ENCODE measurements around the gene KEL.
"Not testable (repeated sequence)": the region's sequence is repeated elsewhere in the genome, so short reads cannot be mapped to it uniquely, and the experiment has no call there.

Gene KEL

GRCh38 chr7:142997456-142997989 lies 35.4 kb upstream of the KEL start:
- 33 to 80% methylated on average over 1 of the region's 4 CpGs for WGBS, 2 experiments (ENCODE audit: insufficient coverage in 2 of 2)
- no peaks in the 10 kb centered on the region for H3K9me3 ChIP-seq (ENCODE audit: control insufficient read depth, low read length)
- H3K4me3 ChIP-seq (ENCODE audit: extremely low read depth, insufficient read depth, low read length, poor library complexity, severe bottlenecking) = no peak overlapping the region
- H3K36me3 ChIP-seq (ENCODE audit: control insufficient read depth, insufficient read depth, low read length) = no peaks in the 10 kb centered on the region
- H3K4me1 ChIP-seq (ENCODE audit: control insufficient read depth, insufficient read depth, low read length, poor library complexity, severe bottlenecking) = no peaks in the 10 kb centered on the region
- no peak overlapping the region for H3K27ac ChIP-seq (ENCODE audit: low read depth, low read length, severe bottlenecking)

GRCh38 chr7:142992427-142992826 lies 30.3 kb upstream of the KEL start:
- Histone ChIP-seq H3K9me3 (ENCODE audit: control insufficient read depth, low read length) (no peaks in the 10 kb centered on the region), H3K36me3 (ENCODE audit: control insufficient read depth, insufficient read depth, low read length) (no peaks in the 10 kb centered on the region), H3K4me3 (ENCODE audit: extremely low read depth, insufficient read depth, low read length, poor library complexity, severe bottlenecking) (no peak overlapping the region), H3K27ac (ENCODE audit: low read depth, low read length, severe bottlenecking) (no peak overlapping the region), H3K4me1 (ENCODE audit: control insufficient read depth, insufficient read depth, low read length, poor library complexity, severe bottlenecking) (no peaks in the 10 kb centered on the region)
- 80 to 100% methylated on average over 1 of the region's 3 CpGs for WGBS, 2 experiments (ENCODE audit: insufficient coverage in 2 of 2)

- no peak overlapping the region for H3K4me3 ChIP-seq (ENCODE audit: extremely low read depth, insufficient read depth, low read length, poor library complexity, severe bottlenecking)
- no peaks in the 10 kb centered on the region for H3K4me1 ChIP-seq (ENCODE audit: control insufficient read depth, insufficient read depth, low read length, poor library complexity, severe bottlenecking)
- H3K9me3 ChIP-seq (ENCODE audit: control insufficient read depth, low read length) = no peaks in the 10 kb centered on the region
- WGBS, 2 experiments (ENCODE audit: insufficient coverage in 2 of 2) = 100% methylated on average over 1 of the region's 1 CpG; no CpG with 5 or more reads in 1 of the 2 experiments
- H3K36me3 ChIP-seq (ENCODE audit: control insufficient read depth, insufficient read depth, low read length) = no peaks in the 10 kb centered on the region
- no peak overlapping the region for H3K27ac ChIP-seq (ENCODE audit: low read depth, low read length, severe bottlenecking)
These were observed 22.1 kb upstream of the KEL start for GRCh38 chr7:142984297-142984696.

DNA sequence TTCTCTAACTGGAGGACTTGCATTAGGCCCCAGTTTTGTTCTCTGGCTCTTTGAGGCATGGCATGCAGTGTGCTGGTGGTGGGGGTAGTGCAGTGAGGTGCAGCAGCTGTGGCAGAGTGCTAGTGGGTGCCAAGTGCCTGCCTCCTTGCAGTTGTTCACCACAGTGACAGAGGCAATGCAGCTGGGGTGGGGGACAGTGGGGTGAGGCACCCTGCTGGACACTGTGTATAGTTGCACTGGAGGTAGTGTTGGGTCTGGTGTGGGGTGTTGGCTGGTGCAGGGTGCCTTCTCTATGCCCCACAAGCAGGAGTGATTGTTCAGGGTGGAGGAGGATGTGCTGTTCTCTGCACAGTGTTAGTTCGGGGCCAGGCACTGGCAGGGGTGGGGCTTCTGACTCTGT lies 21.7 kb upstream of the KEL start:
- no peaks in the 10 kb centered on the region for H3K4me1 ChIP-seq (ENCODE audit: control insufficient read depth, insufficient read depth, low read length, poor library complexity, severe bottlenecking)
- WGBS, 2 experiments (ENCODE audit: insufficient coverage in 2 of 2) = 100% methylated on average over 1 of the region's 1 CpG; no CpG with 5 or more reads in 1 of the 2 experiments
- H3K9me3 ChIP-seq (ENCODE audit: control insufficient read depth, low read length) = no peaks in the 10 kb centered on the region
- no peak overlapping the region for H3K27ac ChIP-seq (ENCODE audit: low read depth, low read length, severe bottlenecking)
- no peak overlapping the region for H3K4me3 ChIP-seq (ENCODE audit: extremely low read depth, insufficient read depth, low read length, poor library complexity, severe bottlenecking)
- no peaks in the 10 kb centered on the region for H3K36me3 ChIP-seq (ENCODE audit: control insufficient read depth, insufficient read depth, low read length)

DNA sequence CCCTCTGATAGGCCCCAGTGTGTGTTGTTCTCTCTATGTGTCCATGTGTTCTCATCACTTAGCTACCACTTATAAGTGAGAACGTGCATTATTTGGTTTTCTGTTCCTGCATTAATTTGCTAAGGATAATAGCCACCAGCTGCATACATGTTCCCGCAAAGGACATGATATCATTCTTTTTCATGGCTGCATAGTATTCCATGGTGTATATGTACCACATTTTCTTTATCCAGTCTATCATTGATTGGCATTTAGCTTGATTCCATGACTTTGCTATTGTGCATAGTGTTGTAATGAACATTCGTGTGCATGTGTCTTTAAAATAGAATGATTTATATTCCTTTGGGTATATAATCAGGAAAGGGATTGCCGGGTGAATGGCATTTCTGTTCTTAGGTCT lies 16.2 kb upstream of the KEL start:
- WGBS, 2 experiments (ENCODE audit: insufficient coverage in 2 of 2) = 60 to 78% methylated on average over 1 to 2 of the region's 4 CpGs
- H3K4me3 ChIP-seq (ENCODE audit: extremely low read depth, insufficient read depth, low read length, poor library complexity, severe bottlenecking); H3K36me3 ChIP-seq (ENCODE audit: control insufficient read depth, insufficient read depth, low read length); H3K4me1 ChIP-seq (ENCODE audit: control insufficient read depth, insufficient read depth, low read length, poor library complexity, severe bottlenecking); H3K27ac ChIP-seq (ENCODE audit: low read depth, low read length, severe bottlenecking); H3K9me3 ChIP-seq (ENCODE audit: control insufficient read depth, low read length): not testable (repeated sequence)

DNA sequence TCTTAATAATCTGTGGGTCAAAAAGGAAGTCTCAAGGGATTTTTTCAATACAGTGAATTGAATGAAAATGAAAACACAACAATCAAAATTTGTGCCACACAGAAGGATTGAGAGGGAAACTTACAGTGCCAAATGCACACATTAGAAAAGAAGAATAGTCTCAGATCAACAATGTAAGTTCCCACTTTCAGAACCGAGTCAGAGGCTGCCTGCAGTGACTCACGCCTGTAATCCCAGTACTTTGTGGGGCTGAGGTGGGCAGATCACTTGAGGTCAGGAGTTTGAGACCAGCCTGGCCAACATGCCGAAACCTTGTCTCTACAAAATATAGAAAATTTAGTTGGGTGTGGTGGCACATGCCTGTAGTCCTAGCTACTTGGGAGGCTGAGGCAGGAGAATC lies 12.5 kb upstream of the KEL start:
- 100% methylated on average over 1 of the region's 3 CpGs for WGBS, 2 experiments (ENCODE audit: insufficient coverage in 2 of 2)
- no peaks in the 10 kb centered on the region for H3K36me3 ChIP-seq (ENCODE audit: control insufficient read depth, insufficient read depth, low read length)
- H3K27ac ChIP-seq (ENCODE audit: low read depth, low read length, severe bottlenecking) = no peak overlapping the region
- no peak overlapping the region for H3K4me3 ChIP-seq (ENCODE audit: extremely low read depth, insufficient read depth, low read length, poor library complexity, severe bottlenecking)
- no peaks in the 10 kb centered on the region for H3K4me1 ChIP-seq (ENCODE audit: control insufficient read depth, insufficient read depth, low read length, poor library complexity, severe bottlenecking)
- no peaks in the 10 kb centered on the region for H3K9me3 ChIP-seq (ENCODE audit: control insufficient read depth, low read length)

- no peak overlapping the region for H3K27ac ChIP-seq (ENCODE audit: low read depth, low read length, severe bottlenecking)
- 73 to 94% methylated on average over 2 to 4 of the region's 4 CpGs for WGBS, 2 experiments (ENCODE audit: insufficient coverage in 2 of 2)
- H3K9me3 ChIP-seq (ENCODE audit: control insufficient read depth, low read length) = no peaks in the 10 kb centered on the region
- H3K4me3 ChIP-seq (ENCODE audit: extremely low read depth, insufficient read depth, low read length, poor library complexity, severe bottlenecking) = no peak overlapping the region
- H3K4me1 ChIP-seq (ENCODE audit: control insufficient read depth, insufficient read depth, low read length, poor library complexity, severe bottlenecking) = no peaks in the 10 kb centered on the region
- no peaks in the 10 kb centered on the region for H3K36me3 ChIP-seq (ENCODE audit: control insufficient read depth, insufficient read depth, low read length)
These were observed 7.0 kb upstream of the KEL start for GRCh38 chr7:142969183-142969582.

- Histone ChIP-seq H3K36me3 (ENCODE audit: control insufficient read depth, insufficient read depth, low read length) (no peaks in the 10 kb centered on the region), H3K4me1 (ENCODE audit: control insufficient read depth, insufficient read depth, low read length, poor library complexity, severe bottlenecking) (no peaks in the 10 kb centered on the region), H3K9me3 (ENCODE audit: control insufficient read depth, low read length) (no peaks in the 10 kb centered on the region), H3K4me3 (ENCODE audit: extremely low read depth, insufficient read depth, low read length, poor library complexity, severe bottlenecking) (no peak overlapping the region), H3K27ac (ENCODE audit: low read depth, low read length, severe bottlenecking) (no peak overlapping the region)
- 80 to 82% methylated on average over 2 to 4 of the region's 4 CpGs for WGBS, 2 experiments (ENCODE audit: insufficient coverage in 2 of 2)
These were observed 6.1 kb upstream of the KEL start for GRCh38 chr7:142968229-142968628.

DNA sequence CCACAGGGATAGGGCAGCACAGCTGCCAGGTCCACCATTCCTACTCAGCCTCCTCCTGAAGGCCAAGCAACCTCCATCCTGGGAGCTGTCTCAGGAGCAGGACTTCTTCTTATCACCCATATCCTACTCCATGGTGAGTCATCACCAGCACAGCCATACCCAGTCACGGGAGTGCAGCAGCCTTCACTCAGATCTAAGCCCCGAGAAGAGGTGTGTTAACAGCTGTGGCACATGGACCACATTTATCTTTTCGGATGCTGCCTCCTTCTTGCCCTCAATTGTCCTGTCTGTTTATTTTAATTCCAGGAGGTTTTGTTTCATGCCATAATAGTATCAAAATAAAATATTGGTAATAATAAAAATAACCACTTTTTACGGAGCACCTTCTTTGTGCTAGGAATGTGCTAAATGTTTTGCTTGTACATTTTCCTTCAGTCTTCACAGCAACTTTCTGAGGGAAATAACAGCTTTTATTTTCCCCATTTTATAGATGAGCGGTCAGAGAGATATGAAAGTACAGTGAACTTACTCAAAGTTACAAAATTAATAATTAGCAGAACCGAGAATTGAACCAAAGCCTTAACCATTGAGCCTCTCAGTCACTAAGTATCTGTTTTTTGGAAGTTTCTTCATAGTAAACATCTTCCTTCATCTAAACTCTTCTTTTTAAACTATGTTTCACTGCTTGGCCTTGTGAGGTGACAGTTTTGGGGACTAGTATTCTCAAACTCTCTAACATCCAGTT lies 2.5 kb upstream of the KEL start:
- 46 to 71% methylated on average over 1 to 2 of the region's 6 CpGs for WGBS, 2 experiments (ENCODE audit: insufficient coverage in 2 of 2)
- no peak overlapping the region for H3K27ac ChIP-seq (ENCODE audit: low read depth, low read length, severe bottlenecking)
- no peak overlapping the region for H3K4me3 ChIP-seq (ENCODE audit: extremely low read depth, insufficient read depth, low read length, poor library complexity, severe bottlenecking)
- H3K36me3 ChIP-seq (ENCODE audit: control insufficient read depth, insufficient read depth, low read length) = no peaks in the 10 kb centered on the region
- H3K4me1 ChIP-seq (ENCODE audit: control insufficient read depth, insufficient read depth, low read length, poor library complexity, severe bottlenecking) = no peaks in the 10 kb centered on the region
- H3K9me3 ChIP-seq (ENCODE audit: control insufficient read depth, low read length) = no peaks in the 10 kb centered on the region

- H3K4me1 ChIP-seq (ENCODE audit: control insufficient read depth, insufficient read depth, low read length, poor library complexity, severe bottlenecking) = no peaks in the 10 kb centered on the region
- no peaks in the 10 kb centered on the region for H3K36me3 ChIP-seq (ENCODE audit: control insufficient read depth, insufficient read depth, low read length)
- no peak overlapping the region for H3K4me3 ChIP-seq (ENCODE audit: extremely low read depth, insufficient read depth, low read length, poor library complexity, severe bottlenecking)
- no peak overlapping the region for H3K27ac ChIP-seq (ENCODE audit: low read depth, low read length, severe bottlenecking)
- H3K9me3 ChIP-seq (ENCODE audit: control insufficient read depth, low read length) = no peaks in the 10 kb centered on the region
- whole genome bisulfite sequencing, 2 experiments (ENCODE audit: insufficient coverage in 2 of 2) = 82 to 91% methylated on average over 1 of the region's 2 CpGs
These were observed 1.8 kb upstream of the KEL start for GRCh38 chr7:142963993-142964392.

DNA sequence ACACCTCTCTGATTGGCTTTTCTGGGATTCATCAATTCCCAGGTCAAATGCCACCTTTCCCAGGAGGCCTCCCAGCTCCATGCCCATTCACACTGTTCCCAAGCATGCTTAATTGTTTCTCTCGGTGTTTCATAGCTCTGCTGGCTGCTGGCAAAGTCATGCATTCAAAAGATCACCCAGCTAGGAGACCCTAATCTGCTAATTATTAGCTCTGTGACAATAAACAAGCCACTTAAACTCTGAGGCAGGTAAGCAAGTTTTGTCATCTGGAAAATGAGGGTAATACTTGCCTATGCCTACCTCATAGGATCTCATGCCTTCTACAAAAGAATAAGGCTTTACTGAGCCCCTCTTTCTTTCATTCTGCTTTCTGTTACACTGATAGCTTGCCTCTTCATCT lies 828 bp upstream of the KEL start:
- WGBS, 2 experiments (ENCODE audit: insufficient coverage in 2 of 2) = 10% methylated on average over 1 of the region's 1 CpG; no CpG with 5 or more reads in 1 of the 2 experiments
- Histone ChIP-seq H3K36me3 (ENCODE audit: control insufficient read depth, insufficient read depth, low read length) (no peaks in the 10 kb centered on the region), H3K9me3 (ENCODE audit: control insufficient read depth, low read length) (no peaks in the 10 kb centered on the region)

More for the DNA sequence above, 828 bp upstream of the KEL start:
- Histone ChIP-seq H3K4me3 (ENCODE audit: extremely low read depth, insufficient read depth, low read length, poor library complexity, severe bottlenecking) (no peak overlapping the region), H3K4me1 (ENCODE audit: control insufficient read depth, insufficient read depth, low read length, poor library complexity, severe bottlenecking) (peaks cover 2% of the 10 kb centered on the region), H3K27ac (ENCODE audit: low read depth, low read length, severe bottlenecking) (no peak overlapping the region)
